ENCODE data around the gene SLC37A1. TPM values are rescaled to one million over a fixed set of nuclear protein-coding genes. Genes with fewer than 3 reads are reported as not detected.

SLC37A1 gene
- total RNA-seq, 1 experiment from 2014 or later: 15.0 TPM

GRCh38 chr21:42473498-42474042 is 40.1 kb upstream of the SLC37A1 start:
- H3K9me3 ChIP-seq (ENCODE audit: control insufficient read depth in 1 of 2, insufficient read depth in 1 of 2, low read depth in 1 of 2, low read length in 2 of 2): no peaks in the 10 kb centered on the region
- H3K9me2 ChIP-seq (ENCODE audit: insufficient read depth): no peaks in the 10 kb centered on the region
- H3K79me2 ChIP-seq (ENCODE audit: insufficient read depth, low read length): no peaks in the 10 kb centered on the region
- intact Hi-C loops (cut with micrococcal nuclease): no loop called here
- BruUV-seq (replicated peaks): no TSS peak
- POLR2A ChIA-PET: no interaction called here
- H3K4me1 ChIP-seq (ENCODE audit: control insufficient read depth in 1 of 2, insufficient read depth in 2 of 2, low read length in 2 of 2): peaks cover 12 to 19% of the 10 kb centered on the region in 2 experiments
- CTCF ChIA-PET: interaction anchor here (1.1 kb wide), 1 partner anchor 164 kb away, joined by 3 read pairs; no protein-coding TSS in a partner anchor
- H3K27ac ChIP-seq (ENCODE audit: low read depth, low read length): peak overlapping the region; percentile 42
- H3K4me2 ChIP-seq (ENCODE audit: low read length): peak overlapping the region; percentile 84
- no peak for TF ChIP-seq JUND (IDR thresholded peaks at IDR 0.05)
- no peak for TF ChIP-seq EZH2 (IDR thresholded peaks at IDR 0.05)
- TF ChIP-seq CBX3 (IDR thresholded peaks at IDR 0.05; ENCODE audit: low read depth): no peak
- no peak for TF ChIP-seq TCF7L2 (IDR thresholded peaks at IDR 0.05; ENCODE audit: borderline replicate concordance, extremely low read depth, insufficient read depth, insufficient read length)
- no peak for TF ChIP-seq ELF1 (IDR thresholded peaks at IDR 0.05; ENCODE audit: borderline replicate concordance, low read depth)
- TF ChIP-seq SRF (IDR thresholded peaks at IDR 0.05; ENCODE audit: low read depth): no peak
- TF ChIP-seq ZFX (IDR thresholded peaks at IDR 0.05): no peak
- no peak for TF ChIP-seq REST (IDR thresholded peaks at IDR 0.05; ENCODE audit: low read depth)
- TF ChIP-seq ATF3 (IDR thresholded peaks at IDR 0.05): no peak
- TF ChIP-seq POLR2AphosphoS5 (IDR thresholded peaks at IDR 0.05; ENCODE audit: low read depth, low read length): no peak
- TF ChIP-seq RAD21 (IDR thresholded peaks at IDR 0.05; ENCODE audit: low read depth): no peak
- no peak for TF ChIP-seq EGR1 (IDR thresholded peaks at IDR 0.05; ENCODE audit: low read depth)
- no peak for TF ChIP-seq FOSL1 (IDR thresholded peaks at IDR 0.05; ENCODE audit: low read depth)
- no peak for TF ChIP-seq YY1 (IDR thresholded peaks at IDR 0.05; ENCODE audit: extremely low read depth, insufficient replicate concordance, low read depth, low read length)
- no peaks in the 10 kb centered on the region for H3K27me3 ChIP-seq (ENCODE audit: insufficient read depth, low read length)
- ATAC-seq (0 out of 2 replicates have a peak, but pooled peaks have one; percentile 6), DNase-seq (ENCODE audit: low read depth, low spot score) (no peak)
- no peaks in the 10 kb centered on the region for H3K36me3 ChIP-seq (ENCODE audit: control insufficient read depth in 1 of 2, insufficient read depth in 2 of 2, low read length in 2 of 2)
- H3K9ac ChIP-seq (ENCODE audit: low read length): peak overlapping the region; percentile 43
- H2AFZ ChIP-seq (ENCODE audit: low read depth, low read length, poor library complexity, severe bottlenecking): peak overlapping the region; percentile 66
- H4K20me1 ChIP-seq (ENCODE audit: insufficient read depth): no peaks in the 10 kb centered on the region
- peak overlapping the region in 1 of 2 experiments; percentile 41; a peak in 3 of 4 replicates for H3K4me3 ChIP-seq (replicated peaks in 1 of 2; ENCODE audit: low read depth in 1 of 2, low read length in 2 of 2)
- RAD21 ChIA-PET (ENCODE audit: low non-redundant PET in 1 of 2, low total read pairs in 2 of 2, uncharacterized antibody in 2 of 2, unreplicated experiment in 2 of 2): no interaction called here

Measured in HCT116 (cell line).